Mesothelial cell of epicardium (in vitro differentiated cells): Measurements from ENCODE around the gene HIVEP3. TPM values are rescaled to one million over a fixed set of nuclear protein-coding genes. Genes with fewer than 3 reads are reported as not detected.

Experiments
- DNase-seq, 2 experiments: peaks; one replicate each; pipeline ENCODE4 v3.0.0; 2021; ENCODE audit warnings: low spot score in 2 of 2; ENCODE audit not compliant: unreplicated experiment in 2 of 2
- H3K27ac Mint-ChIP-seq: 2 replicates; pipeline ENCODE4 v1.8.0; 2021; ENCODE audit warnings: mixed read lengths
- H3K27me3 Mint-ChIP-seq: 2 replicates; pipeline ENCODE4 v1.8.0; 2021; ENCODE audit warnings: low read depth, mixed read lengths
- H3K36me3 Mint-ChIP-seq: 2 replicates; pipeline ENCODE4 v1.8.0; 2021; ENCODE audit warnings: mixed read lengths
- H3K4me1 Mint-ChIP-seq: 2 replicates; pipeline ENCODE4 v1.8.0; 2021; ENCODE audit warnings: mixed read lengths
- H3K4me3 Mint-ChIP-seq: 2 replicates; pipeline ENCODE4 v1.8.0; 2021; ENCODE audit warnings: mild to moderate bottlenecking, moderate library complexity, mixed read lengths
- H3K9me3 Mint-ChIP-seq: 2 replicates; pipeline ENCODE4 v1.8.0; 2021; ENCODE audit warnings: mixed read lengths
- total RNA-seq: library from RNA; stranded (reverse); gene quantifications from 3 replicates; pipeline ENCODE4 v1.2.1, GENCODE V29; 2021
- TF ChIP-seq, protein P1 (sequence below): fragments of 200-600 bp; sonication (generic); IDR thresholded peaks from one replicate; pipeline ENCODE4 v1.5.0; 2021; ENCODE audit warnings: antibody characterized with exemption; ENCODE audit not compliant: unreplicated experiment

Gene HIVEP3
- total RNA-seq, 1 donor from 2014 or later, result 8.9 TPM

GRCh38 chr1:41742219-41742618 is 176.5 kb downstream of the HIVEP3 start:
- Mint-ChIP-seq H3K27ac (no peak overlapping the region), H3K27me3 (peaks cover 2% of the 10 kb centered on the region), H3K4me3 (no peak overlapping the region), H3K4me1 (peaks cover 2% of the 10 kb centered on the region), H3K36me3 (no peaks in the 10 kb centered on the region), H3K9me3 (no peaks in the 10 kb centered on the region)
- TF ChIP-seq, protein P1, sequence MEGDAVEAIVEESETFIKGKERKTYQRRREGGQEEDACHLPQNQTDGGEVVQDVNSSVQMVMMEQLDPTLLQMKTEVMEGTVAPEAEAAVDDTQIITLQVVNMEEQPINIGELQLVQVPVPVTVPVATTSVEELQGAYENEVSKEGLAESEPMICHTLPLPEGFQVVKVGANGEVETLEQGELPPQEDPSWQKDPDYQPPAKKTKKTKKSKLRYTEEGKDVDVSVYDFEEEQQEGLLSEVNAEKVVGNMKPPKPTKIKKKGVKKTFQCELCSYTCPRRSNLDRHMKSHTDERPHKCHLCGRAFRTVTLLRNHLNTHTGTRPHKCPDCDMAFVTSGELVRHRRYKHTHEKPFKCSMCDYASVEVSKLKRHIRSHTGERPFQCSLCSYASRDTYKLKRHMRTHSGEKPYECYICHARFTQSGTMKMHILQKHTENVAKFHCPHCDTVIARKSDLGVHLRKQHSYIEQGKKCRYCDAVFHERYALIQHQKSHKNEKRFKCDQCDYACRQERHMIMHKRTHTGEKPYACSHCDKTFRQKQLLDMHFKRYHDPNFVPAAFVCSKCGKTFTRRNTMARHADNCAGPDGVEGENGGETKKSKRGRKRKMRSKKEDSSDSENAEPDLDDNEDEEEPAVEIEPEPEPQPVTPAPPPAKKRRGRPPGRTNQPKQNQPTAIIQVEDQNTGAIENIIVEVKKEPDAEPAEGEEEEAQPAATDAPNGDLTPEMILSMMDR, result no peak
- no peak for DNase-seq

- Mint-ChIP-seq H3K27ac (no peak overlapping the region), H3K36me3 (no peaks in the 10 kb centered on the region), H3K27me3 (peaks cover 2% of the 10 kb centered on the region), H3K9me3 (no peaks in the 10 kb centered on the region), H3K4me3 (no peak overlapping the region), H3K4me1 (peaks cover 2% of the 10 kb centered on the region)
- DNase-seq, result no peak
- TF ChIP-seq, protein P1, result no peak
Observed at GRCh38 chr1:41741244-41741643, 177.5 kb downstream of the HIVEP3 start.

- Mint-ChIP-seq H3K27me3 (peaks cover 2% of the 10 kb centered on the region), H3K27ac (no peak overlapping the region), H3K4me1 (peaks cover under 1% of the 10 kb centered on the region), H3K9me3 (no peaks in the 10 kb centered on the region), H3K36me3 (no peaks in the 10 kb centered on the region), H3K4me3 (no peak overlapping the region)
- DNase-seq, result no peak
- TF ChIP-seq, protein P1, result no peak
Observed at GRCh38 chr1:41740630-41741239, 178.0 kb downstream of the HIVEP3 start.

GRCh38 chr1:41740058-41740457 is 178.7 kb downstream of the HIVEP3 start:
- Mint-ChIP-seq H3K4me3 (no peak overlapping the region), H3K9me3 (no peaks in the 10 kb centered on the region), H3K27ac (no peak overlapping the region), H3K36me3 (no peaks in the 10 kb centered on the region), H3K4me1 (peaks cover 8% of the 10 kb centered on the region), H3K27me3 (peaks cover 5% of the 10 kb centered on the region)
- DNase-seq, result no peak
- TF ChIP-seq, protein P1, result no peak

GRCh38 chr1:41739061-41739955 is 179.4 kb downstream of the HIVEP3 start:
- H3K27me3 Mint-ChIP-seq, result peaks cover 3% of the 10 kb centered on the region
- no peak for DNase-seq
- H3K36me3 Mint-ChIP-seq, result no peaks in the 10 kb centered on the region
- H3K9me3 Mint-ChIP-seq, result no peaks in the 10 kb centered on the region
- TF ChIP-seq, protein P1, result no peak
- H3K4me3 Mint-ChIP-seq, result no peak overlapping the region
- H3K4me1 Mint-ChIP-seq, result peaks cover 8% of the 10 kb centered on the region
- H3K27ac Mint-ChIP-seq, result no peak overlapping the region
